BLaER1 (cell line): ENCODE results near the gene SYT11.

ENCODE experiments used
- H3K27ac ChIP-seq: shearing (Covaris generic); formaldehyde crosslinking; 2 replicates; pipeline ENCODE4 v1.8.1; 2022
- H3K27me3 ChIP-seq: shearing (Covaris generic); formaldehyde crosslinking; 2 replicates; pipeline ENCODE4 v1.8.1; 2022
- H3K36me3 ChIP-seq: shearing (Covaris generic); formaldehyde crosslinking; 2 replicates; pipeline ENCODE4 v1.8.1; 2022
- H3K4me1 ChIP-seq: shearing (Covaris generic); formaldehyde crosslinking; 2 replicates; pipeline ENCODE4 v1.8.1; 2022
- H3K4me2 ChIP-seq: shearing (Covaris generic); formaldehyde crosslinking; 2 replicates; pipeline ENCODE4 v1.8.1; 2022
- H3K4me3 ChIP-seq: shearing (Covaris generic); formaldehyde crosslinking; 2 replicates; pipeline ENCODE4 v1.8.1; 2022
- H3K9ac ChIP-seq: shearing (Covaris generic); formaldehyde crosslinking; 2 replicates; pipeline ENCODE4 v1.8.1; 2022
- H3K9me3 ChIP-seq: shearing (Covaris generic); formaldehyde crosslinking; 2 replicates; pipeline ENCODE4 v1.8.1; 2022
- H4K20me1 ChIP-seq: shearing (Covaris generic); formaldehyde crosslinking; 2 replicates; pipeline ENCODE4 v1.8.1; 2022
- Cebpa-rat ChIP-seq: shearing (Covaris generic); IDR thresholded peaks from 2 replicates; pipeline ENCODE4 v1.8.1; 2022

The SYT11 gene

GRCh38 chr1:155931332-155932038 is 72.1 kb downstream of the SYT11 start:
- peak overlapping the region; percentile 49; the same call in 1 of the 2 replicates for H3K9ac ChIP-seq
- peaks cover 73% of the 10 kb centered on the region for H4K20me1 ChIP-seq
- peak overlapping the region; percentile 84 for H3K4me2 ChIP-seq
- no peaks in the 10 kb centered on the region for H3K9me3 ChIP-seq
- H3K27me3 ChIP-seq: no peaks in the 10 kb centered on the region
- no peak overlapping the region for H3K4me3 ChIP-seq
- H3K36me3 ChIP-seq: peaks cover 72% of the 10 kb centered on the region
- H3K27ac ChIP-seq: no peak overlapping the region
- no peak for TF ChIP-seq Cebpa-rat
- H3K4me1 ChIP-seq: peaks cover 43% of the 10 kb centered on the region

- H3K4me1 ChIP-seq: peaks cover 43% of the 10 kb centered on the region
Measured at GRCh38 chr1:155932081-155932480, 72.7 kb downstream of the SYT11 start.

GRCh38 chr1:155932487-155932886 is 73.1 kb downstream of the SYT11 start:
- no peak overlapping the region for H3K27ac ChIP-seq
- H3K4me1 ChIP-seq: peaks cover 43% of the 10 kb centered on the region
- peaks cover 62% of the 10 kb centered on the region for H3K36me3 ChIP-seq
- H3K27me3 ChIP-seq: no peaks in the 10 kb centered on the region
- peak overlapping the region; percentile 84 for H3K4me2 ChIP-seq
- peak overlapping the region; percentile 50 for H3K9ac ChIP-seq
- TF ChIP-seq Cebpa-rat: no peak
- H4K20me1 ChIP-seq: peaks cover 64% of the 10 kb centered on the region
- H3K4me3 ChIP-seq: 0 out of 2 replicates have a peak overlapping the region, but pooled peaks have one; percentile 93
- H3K9me3 ChIP-seq: no peaks in the 10 kb centered on the region

More at GRCh38 chr1:155932081-155932480, 72.7 kb downstream of the SYT11 start:
- peak overlapping the region; percentile 84 for H3K4me2 ChIP-seq
- no peak overlapping the region for H3K27ac ChIP-seq
- H3K27me3 ChIP-seq: no peaks in the 10 kb centered on the region
- no peak for TF ChIP-seq Cebpa-rat
- no peaks in the 10 kb centered on the region for H3K9me3 ChIP-seq
- H3K4me3 ChIP-seq: no peak overlapping the region
- peak overlapping the region; percentile 50 for H3K9ac ChIP-seq
- H4K20me1 ChIP-seq: peaks cover 68% of the 10 kb centered on the region
- peaks cover 66% of the 10 kb centered on the region for H3K36me3 ChIP-seq

GRCh38 chr1:155933591-155934096 is 74.3 kb downstream of the SYT11 start:
- Histone ChIP-seq H3K27me3 (no peaks in the 10 kb centered on the region), H3K36me3 (peaks cover 50% of the 10 kb centered on the region), H3K9ac (peak overlapping the region; percentile 97), H3K4me2 (peak overlapping the region; percentile 84), H4K20me1 (peaks cover 53% of the 10 kb centered on the region), H3K9me3 (no peaks in the 10 kb centered on the region), H3K4me3 (peak overlapping the region; percentile 93), H3K27ac (peak overlapping the region; percentile 97), H3K4me1 (peaks cover 49% of the 10 kb centered on the region)
- TF ChIP-seq Cebpa-rat: no peak

- H4K20me1 ChIP-seq: peaks cover 46% of the 10 kb centered on the region
- peak within 1 kb of the TSS; percentile 97 for H3K27ac ChIP-seq
- peaks cover 56% of the 10 kb centered on the region for H3K4me1 ChIP-seq
- peak within 1 kb of the TSS; percentile 97 for H3K9ac ChIP-seq
- H3K9me3 ChIP-seq: no peaks in the 10 kb centered on the region
- H3K4me3 ChIP-seq: peak within 1 kb of the TSS; percentile 93
- H3K27me3 ChIP-seq: no peaks in the 10 kb centered on the region
- peaks cover 44% of the 10 kb centered on the region for H3K36me3 ChIP-seq
- H3K4me2 ChIP-seq: peak within 1 kb of the TSS; percentile 90
- TF ChIP-seq Cebpa-rat: no peak
Measured at GRCh38 chr1:155934097-155934935, 74.9 kb downstream of the SYT11 start, which contains the start of gene KHDC4. Gene KHDC4 (minus strand): TSS chr1:155934413. CDS start chr1:155934373, 40 bp downstream.
